A673 (cell line): Measurements from ENCODE around the gene SART1. TPM values are rescaled to one million over a fixed set of nuclear protein-coding genes. Genes with fewer than 3 reads are reported as not detected.

ENCODE experiments used
- BruUV-seq: library from RNA; stranded (reverse); fragments of 400-500 nt; replicated peaks from 2 replicates; lab custom pipeline; 2021; lab: Mats Ljungman, UMichigan
- CTCF ChIA-PET: fragments of 300-600 bp; sonication (Branson Sonifier 250); formaldehyde crosslinking; loops from one replicate; lab custom pipeline; 2022; ENCODE audit warnings: antibody characterized with exemption; lab: Charles Lee
- POLR2A ChIA-PET: fragments of 300-600 bp; sonication (Branson Sonifier 250); formaldehyde crosslinking; loops from one replicate; lab custom pipeline; 2022; ENCODE audit warnings: antibody characterized with exemption; ENCODE audit not compliant: low non-redundant PET; lab: Charles Lee
- DNase-seq: peaks from one replicate; pipeline ENCODE4 v3.0.0-alpha.2; 2015; ENCODE audit warnings: low spot score
- H3K27ac ChIP-seq: fragments of 200-600 bp; sonication (generic); 2 replicates; pipeline ENCODE4 v1.5.1; 2016; ENCODE audit warnings: mixed run types, low read depth, mild to moderate bottlenecking, mixed read lengths, antibody characterized with exemption, low read length; ENCODE audit not compliant: poor library complexity, severe bottlenecking
- H3K27me3 ChIP-seq: fragments of 200-600 bp; sonication (generic); replicated peaks from 2 replicates; pipeline ENCODE4 v1.6.1; 2017; ENCODE audit warnings: mixed run types, low read depth, mild to moderate bottlenecking, mixed read lengths, antibody characterized with exemption, low read length; ENCODE audit not compliant: insufficient read depth, poor library complexity
- H3K36me3 ChIP-seq: fragments of 200-600 bp; sonication (generic); 2 replicates; pipeline ENCODE4 v1.6.1; 2016; ENCODE audit warnings: mixed run types, mild to moderate bottlenecking, mixed read lengths, antibody characterized with exemption, low read length; ENCODE audit not compliant: insufficient read depth, poor library complexity, severe bottlenecking
- H3K4me1 ChIP-seq: fragments of 200-600 bp; sonication (generic); 2 replicates; pipeline ENCODE4 v1.6.1; 2017; ENCODE audit warnings: mixed run types, mild to moderate bottlenecking, mixed read lengths, antibody characterized with exemption, low read length; ENCODE audit not compliant: insufficient read depth, poor library complexity, severe bottlenecking
- H3K4me3 ChIP-seq: fragments of 200-600 bp; sonication (generic); 2 replicates; pipeline ENCODE4 v1.5.1; 2016; ENCODE audit warnings: low read depth, mixed run types, mild to moderate bottlenecking, mixed read lengths, low read length; ENCODE audit not compliant: poor library complexity, severe bottlenecking
- H3K9me3 ChIP-seq: fragments of 200-600 bp; sonication (generic); 2 replicates; pipeline ENCODE4 v1.6.1; 2016; ENCODE audit warnings: mixed run types, low read depth, mild to moderate bottlenecking, mixed read lengths, antibody characterized with exemption, low read length; ENCODE audit not compliant: poor library complexity, severe bottlenecking
- CTCF ChIP-seq: fragments of 300-800, 200-600 bp; sonication (generic); conservative IDR thresholded peaks from 2 replicates; pipeline ENCODE4 v1.5.1; 2017; ENCODE audit warnings: low read depth, mild to moderate bottlenecking, antibody characterized with exemption, low read length, moderate library complexity, mixed read lengths
- EZH2 ChIP-seq: fragments of 200-600 bp; sonication (generic); IDR thresholded peaks from 2 replicates; pipeline ENCODE4 v1.6.1; 2017; ENCODE audit warnings: borderline replicate concordance, low read depth, mild to moderate bottlenecking, mixed read lengths, antibody characterized with exemption, low read length; ENCODE audit not compliant: poor library complexity, severe bottlenecking
- intact Hi-C: fragments of 100-400 bp; cut with micrococcal nuclease; formaldehyde crosslinking; loops from one replicate; pipeline ENCODE4 v1.10.0; 2022; ENCODE audit not compliant: unreplicated experiment
- total RNA-seq: library from RNA; stranded (reverse); gene quantifications from 2 replicates; pipeline ENCODE4 v1.2.3, GENCODE V29; 2021

Gene SART1
- total RNA-seq, 1 experiment from 2014 or later = 96.3 TPM

GRCh38 chr11:66004186-66004585 lies 42.7 kb downstream of the SART1 start:
- Histone ChIP-seq H3K27me3 (no peaks in the 10 kb centered on the region), H3K4me1 (peaks cover 3% of the 10 kb centered on the region), H3K27ac (no peak overlapping the region), H3K4me3 (no peak overlapping the region), H3K9me3 (no peaks in the 10 kb centered on the region), H3K36me3 (peaks cover 32% of the 10 kb centered on the region)
- intact Hi-C loops = loop anchor here (5.0 kb wide), 2 partner anchors 42 to 222 kb away; partner anchors contain the start of genes AP5B1 and SART1
- DNase-seq = no peak
- ChIA-PET CTCF (no interaction called here), POLR2A (no interaction called here)
- BruUV-seq = no TSS peak
- TF ChIP-seq EZH2 (no peak), CTCF (no peak)

- Histone ChIP-seq H3K27ac (no peak overlapping the region), H3K4me3 (no peak overlapping the region), H3K9me3 (no peaks in the 10 kb centered on the region), H3K27me3 (no peaks in the 10 kb centered on the region), H3K36me3 (peaks cover 20% of the 10 kb centered on the region), H3K4me1 (peaks cover 3% of the 10 kb centered on the region)
- ChIA-PET POLR2A (no interaction called here), CTCF (no interaction called here)
- TF ChIP-seq CTCF = no peak
- TF ChIP-seq EZH2 = no peak
- BruUV-seq = no TSS peak
- DNase-seq = no peak
- intact Hi-C loops = no loop called here
Observed at GRCh38 chr11:66006134-66006890, 44.8 kb downstream of the SART1 start.

GRCh38 chr11:66006891-66007176 lies 45.3 kb downstream of the SART1 start:
- intact Hi-C loops = no loop called here
- Histone ChIP-seq H3K27me3 (no peaks in the 10 kb centered on the region), H3K36me3 (peaks cover 20% of the 10 kb centered on the region), H3K4me3 (no peak overlapping the region), H3K9me3 (no peaks in the 10 kb centered on the region), H3K27ac (no peak overlapping the region), H3K4me1 (peaks cover 3% of the 10 kb centered on the region)
- BruUV-seq = no TSS peak
- no peak for DNase-seq
- CTCF ChIA-PET = no interaction called here
- POLR2A ChIA-PET = no interaction called here
- TF ChIP-seq EZH2 = no peak

GRCh38 chr11:66007201-66007634 lies 45.7 kb downstream of the SART1 start:
- Histone ChIP-seq H3K9me3 (no peaks in the 10 kb centered on the region), H3K4me3 (no peak overlapping the region), H3K27ac (no peak overlapping the region), H3K36me3 (peaks cover 20% of the 10 kb centered on the region), H3K4me1 (peaks cover 3% of the 10 kb centered on the region), H3K27me3 (no peaks in the 10 kb centered on the region)
- ChIA-PET POLR2A (no interaction called here), CTCF (no interaction called here)
- no peak for DNase-seq
- intact Hi-C loops = no loop called here
- no peak for TF ChIP-seq CTCF
- TF ChIP-seq EZH2 = no peak
- BruUV-seq = no TSS peak
